Smooth muscle cell of the pulmonary artery (primary cell): ENCODE results near the gene NECAB2. TPM values are rescaled to one million over a fixed set of nuclear protein-coding genes. Genes with fewer than 3 reads are reported as not detected.

Experiments used
- total RNA-seq: library from RNA; depleted of rRNA; stranded (reverse); fragments of >200 nt; gene quantifications from 2 replicates; pipeline ENCODE4 v1.2.3, GENCODE V29; 2014

Gene NECAB2
- total RNA-seq = 0.13 and 0.30 TPM in 2 replicates

GRCh38 chr16:83967838-83968305 is at the start of gene NECAB2:
Gene NECAB2 (plus strand): TSS chr16:83968244. CDS start chr16:83968649, 405 bp downstream.

GRCh38 chr16:83952940-83953795 is 14.9 kb upstream of the NECAB2 start, which contains the start of gene OSGIN1:
Gene OSGIN1 (plus strand): TSS chr16:83953240. CDS start chr16:83957672, 4,432 bp downstream.

GRCh38 chr16:84042308-84042878 is 74.3 kb downstream of the NECAB2 start, which contains the start of gene SLC38A8:
Gene SLC38A8 (minus strand): TSS chr16:84042795. CDS start chr16:84042157, 638 bp downstream.

Other genes starting within 250 kb of the NECAB2 start
- gene HSBP1, start 160.3 kb upstream of the NECAB2 start, total RNA-seq = 110 and 121 TPM in 2 replicates
- gene MLYCD, start 69.1 kb upstream of the NECAB2 start, total RNA-seq = 3.4 and 3.8 TPM in 2 replicates
- gene OSGIN1, start 15.0 kb upstream of the NECAB2 start, total RNA-seq = 3.7 and 7.2 TPM in 2 replicates
- not detected in 2 replicates for gene SLC38A8, start 74.6 kb downstream of the NECAB2 start, total RNA-seq
- 162 and 163 TPM in 2 replicates for gene MBTPS1, start 148.7 kb downstream of the NECAB2 start, total RNA-seq
- gene HSDL1, start 176.9 kb downstream of the NECAB2 start, total RNA-seq = 18.8 and 23.7 TPM in 2 replicates
- gene DNAAF1, start 177.1 kb downstream of the NECAB2 start, total RNA-seq = not detected in 2 replicates
- 14.3 and 18.5 TPM in 2 replicates for gene TAF1C, start 218.8 kb downstream of the NECAB2 start, total RNA-seq
- gene ADAD2, start 222.9 kb downstream of the NECAB2 start, total RNA-seq = not detected in 2 replicates